H1 (cell line): Measurements from ENCODE around the gene ZNF775. TPM values are rescaled to one million over a fixed set of nuclear protein-coding genes. Genes with fewer than 3 reads are reported as not detected.

Source experiments
- CTCF ChIA-PET: fragments of 300-600 bp; sonication (Branson Sonifier 250); formaldehyde crosslinking; loops from one replicate; lab custom pipeline; 2021; ENCODE audit not compliant: partially characterized antibody; lab: Charles Lee
- POLR2A ChIA-PET: fragments of 300-600 bp; sonication (Branson Sonifier 250); formaldehyde crosslinking; loops from one replicate; lab custom pipeline; 2021; ENCODE audit warnings: inconsistent platforms; ENCODE audit not compliant: partially characterized antibody; lab: Charles Lee
- DNase-seq, 2 experiments: peaks; one replicate each; pipeline versions ENCODE4 v3.0.0 to v3.0.0-alpha.2; 2010 to 2022; ENCODE audit warnings: low spot score in 2 of 2, low read depth in 1 of 2, mixed read lengths in 1 of 2
- FAIRE-seq: peaks from 2 replicates; lab custom pipeline; 2011; peaks lifted over from hg19 to GRCh38; lab: Jason Lieb, UNC
- H2AFZ ChIP-seq: 2 replicates; pipeline ENCODE4 v1.8.1; 2012; ENCODE audit warnings: low read length, inconsistent platforms
- H2AK5ac ChIP-seq: 2 replicates; pipeline ENCODE4 v1.6.1; 2013; ENCODE audit warnings: low read depth, low read length
- H2BK120ac ChIP-seq: replicated peaks from 2 replicates; pipeline ENCODE3; 2013; ENCODE audit warnings: low read depth, low read length, inconsistent platforms
- H2BK12ac ChIP-seq: 2 replicates; pipeline ENCODE4 v1.6.1; 2013; ENCODE audit warnings: low read depth, low read length
- H2BK15ac ChIP-seq: 2 replicates; pipeline ENCODE4 v1.6.1; 2013; ENCODE audit warnings: low read length
- H2BK20ac ChIP-seq: 2 replicates; pipeline ENCODE4 v1.6.1; 2013; ENCODE audit warnings: low read length
- H2BK5ac ChIP-seq: 2 replicates; pipeline ENCODE4 v1.6.1; 2013; ENCODE audit warnings: low read depth, low read length
- H3K14ac ChIP-seq: 2 replicates; pipeline ENCODE4 v1.6.1; 2013; ENCODE audit warnings: inconsistent platforms; ENCODE audit not compliant: insufficient read length
- H3K18ac ChIP-seq: 2 replicates; pipeline ENCODE4 v1.6.1; 2013; ENCODE audit warnings: low read length; ENCODE audit errors: extremely low read depth
- H3K23ac ChIP-seq: 2 replicates; pipeline ENCODE4 v1.6.1; 2013; ENCODE audit warnings: inconsistent platforms; ENCODE audit not compliant: insufficient read length
- H3K23me2 ChIP-seq: 2 replicates; pipeline ENCODE4 v1.6.1; 2013; ENCODE audit warnings: low read depth, low read length
- H3K27ac ChIP-seq: 2 replicates; pipeline ENCODE4 v1.6.1; 2011; ENCODE audit warnings: low read depth, low read length, inconsistent platforms
- H3K27me3 ChIP-seq, 4 experiments: replicated peaks in 1 of 4; 1 replicate in 1 of 4; 2 replicates in 3 of 4; pipeline versions ENCODE4 v1.6.1 to v1.8.1; 2011 to 2013; ENCODE audit warnings: low read length in 3 of 4, mild to moderate bottlenecking in 3 of 4, inconsistent platforms in 2 of 4, mixed read lengths in 2 of 4, moderate library complexity in 1 of 4; ENCODE audit not compliant: control insufficient read depth in 3 of 4, insufficient read depth in 3 of 4; ENCODE audit errors: extremely low read depth in 1 of 4
- H3K36me3 ChIP-seq, 4 experiments: 2 replicates each; pipeline versions ENCODE4 v1.6.1 to v1.8.1; 2011 to 2013; ENCODE audit warnings: mild to moderate bottlenecking in 4 of 4, low read length in 3 of 4, moderate library complexity in 2 of 4, control low read depth in 1 of 4, inconsistent platforms in 1 of 4; ENCODE audit not compliant: insufficient read depth in 4 of 4, control insufficient read depth in 2 of 4
- H3K4ac ChIP-seq: replicated peaks from 2 replicates; pipeline ENCODE3; 2013; ENCODE audit warnings: low read length, low read depth, mixed read lengths, inconsistent platforms; ENCODE audit not compliant: insufficient read length
- H3K4me1 ChIP-seq, 4 experiments: replicated peaks in 1 of 4; 1 replicate in 1 of 4; 2 replicates in 3 of 4; pipeline versions ENCODE4 v1.6.1 to v1.8.1; 2011 to 2013; ENCODE audit warnings: low read length in 3 of 4, inconsistent platforms in 2 of 4, mixed read lengths in 1 of 4; ENCODE audit not compliant: insufficient read depth in 4 of 4, control insufficient read depth in 3 of 4
- H3K4me2 ChIP-seq, 2 experiments: 2 replicates each; pipeline versions ENCODE4 v1.6.1 to v1.8.1; 2011 to 2013; ENCODE audit warnings: low read depth in 2 of 2, low read length in 2 of 2, control low read depth in 1 of 2, inconsistent platforms in 1 of 2, mild to moderate bottlenecking in 1 of 2; ENCODE audit not compliant: insufficient read depth in 1 of 2
- H3K4me3 ChIP-seq, 4 experiments: fragments of 200-600, 300-600 bp in 1 of 4; sonication (generic), shearing (Covaris generic), sonication (Bioruptor Twin) in 1 of 4; 2 replicates each; pipeline versions ENCODE4 v1.5.1 to v1.8.1; 2011 to 2016; ENCODE audit warnings: low read length in 4 of 4, low read depth in 3 of 4, control low read depth in 2 of 4, inconsistent platforms in 2 of 4, mild to moderate bottlenecking in 2 of 4, mixed read lengths in 1 of 4, moderate library complexity in 1 of 4; ENCODE audit not compliant: insufficient read depth in 2 of 4; ENCODE audit errors: extremely low read depth in 1 of 4
- H3K56ac ChIP-seq: replicated peaks from 2 replicates; pipeline ENCODE3; 2013; ENCODE audit warnings: low read depth, mild to moderate bottlenecking, mixed read lengths, low read length, inconsistent platforms; ENCODE audit not compliant: insufficient read length
- H3K79me1 ChIP-seq: 2 replicates; pipeline ENCODE4 v1.6.1; 2013; ENCODE audit warnings: low read depth, low read length, control low read depth
- H3K79me2 ChIP-seq, 2 experiments: 2 replicates each; pipeline versions ENCODE4 v1.6.1 to v1.8.1; 2012 to 2013; ENCODE audit warnings: low read length in 2 of 2, mild to moderate bottlenecking in 2 of 2, inconsistent platforms in 1 of 2; ENCODE audit not compliant: insufficient read depth in 2 of 2, control insufficient read depth in 1 of 2
- H3K9ac ChIP-seq, 4 experiments: replicated peaks in 1 of 4; 1 replicate in 1 of 4; 2 replicates in 3 of 4; pipeline versions ENCODE4 v1.6.1 to v1.8.1; 2011 to 2013; ENCODE audit warnings: low read depth in 3 of 4, low read length in 3 of 4, control low read depth in 2 of 4, mild to moderate bottlenecking in 2 of 4, moderate library complexity in 2 of 4, inconsistent platforms in 1 of 4; ENCODE audit errors: extremely low read depth in 1 of 4
- H3K9me3 ChIP-seq, 2 experiments: 2 replicates each; pipeline versions ENCODE4 v1.6.1 to v1.8.1; 2012 to 2013; ENCODE audit warnings: mild to moderate bottlenecking in 2 of 2, moderate library complexity in 2 of 2, control low read depth in 1 of 2, inconsistent platforms in 1 of 2, low read depth in 1 of 2, low read length in 1 of 2, mixed read lengths in 1 of 2; ENCODE audit not compliant: insufficient read depth in 2 of 2
- H4K20me1 ChIP-seq, 2 experiments: replicated peaks in 1 of 2; 2 replicates each; pipeline versions ENCODE3 to v1.8.1; 2011 to 2013; ENCODE audit warnings: inconsistent platforms in 2 of 2, low read length in 2 of 2, mild to moderate bottlenecking in 1 of 2; ENCODE audit not compliant: insufficient read depth in 2 of 2, control insufficient read depth in 1 of 2
- H4K5ac ChIP-seq: 2 replicates; pipeline ENCODE4 v1.6.1; 2013; ENCODE audit warnings: low read length, low read depth, mixed read lengths, inconsistent platforms; ENCODE audit not compliant: insufficient read length
- H4K8ac ChIP-seq: 2 replicates; pipeline ENCODE4 v1.8.0; 2013; ENCODE audit warnings: mild to moderate bottlenecking, moderate library complexity, low read length, inconsistent platforms; ENCODE audit not compliant: insufficient read depth; ENCODE audit errors: extremely low read depth
- H4K91ac ChIP-seq: replicated peaks from 2 replicates; pipeline ENCODE3; 2013; ENCODE audit warnings: low read length, mixed read lengths, inconsistent platforms; ENCODE audit not compliant: insufficient read length
- CBX5 ChIP-seq: fragments of 300-800, 300-1000 bp; sonication (generic); IDR thresholded peaks from 2 replicates; pipeline ENCODE4 v1.7.1; 2016; ENCODE audit warnings: antibody characterized with exemption, low read length, low read depth
- EP300 ChIP-seq, 2 experiments: IDR thresholded peaks; 1 replicate in 1 of 2; 2 replicates in 1 of 2; pipeline ENCODE4 v1.6.1; 2011 to 2012; ENCODE audit warnings: low read depth in 2 of 2, low read length in 2 of 2, mild to moderate bottlenecking in 2 of 2, borderline replicate concordance in 1 of 2, inconsistent platforms in 1 of 2, moderate library complexity in 1 of 2
- EZH2 ChIP-seq: fragments of 200-600 bp; sonication (generic); IDR thresholded peaks from 2 replicates; pipeline ENCODE4 v1.7.1; 2012; ENCODE audit warnings: low read depth, mild to moderate bottlenecking, moderate library complexity, low read length, inconsistent platforms; ENCODE audit not compliant: severe bottlenecking
- JUN ChIP-seq: IDR thresholded peaks from 2 replicates; pipeline ENCODE4 v1.6.1; 2011; ENCODE audit warnings: low read depth, mild to moderate bottlenecking, improper control_type of control experiment, low read length
- JUND ChIP-seq: IDR thresholded peaks from 2 replicates; pipeline ENCODE4 v1.6.1; 2011; ENCODE audit warnings: mild to moderate bottlenecking, improper control_type of control experiment, low read length
- KDM4A ChIP-seq: IDR thresholded peaks from one replicate; pipeline ENCODE4 v1.7.1; 2012; ENCODE audit warnings: low read depth, mild to moderate bottlenecking, moderate library complexity, low read length, inconsistent platforms; ENCODE audit not compliant: severe bottlenecking
- MAFK ChIP-seq: IDR thresholded peaks from 2 replicates; pipeline ENCODE4 v1.6.1; 2012; ENCODE audit warnings: low read depth, mild to moderate bottlenecking, improper control_type of control experiment, low read length
- RBBP5 ChIP-seq: IDR thresholded peaks from 2 replicates; pipeline ENCODE4 v1.7.1; 2012; ENCODE audit warnings: low read depth, mild to moderate bottlenecking, inconsistent platforms, low read length, moderate library complexity, borderline replicate concordance
- RXRA ChIP-seq: IDR thresholded peaks from 2 replicates; pipeline ENCODE4 v1.6.1; 2011; ENCODE audit warnings: low read depth, mild to moderate bottlenecking, low read length, moderate library complexity; ENCODE audit not compliant: insufficient read depth
- SP4 ChIP-seq: IDR thresholded peaks from 2 replicates; pipeline ENCODE4 v1.6.1; 2012; ENCODE audit warnings: low read length, inconsistent platforms
- ZNF274 ChIP-seq: IDR thresholded peaks from 2 replicates; pipeline ENCODE4 v1.7.0; 2012; ENCODE audit warnings: low read length, borderline replicate concordance; ENCODE audit errors: extremely low read depth
- WGBS, 2 experiments: shearing (Covaris generic) in 1 of 2; methylation state at CpG; one replicate each; pipeline versions ENCODE4 v1.1.6 to v1.1.7; 2013 to 2015; ENCODE audit warnings: low lambda C conversion rate in 2 of 2, mixed read lengths in 2 of 2, inconsistent platforms in 1 of 2, low coverage in 1 of 2, missing lambda C conversion rate in 1 of 2; ENCODE audit not compliant: insufficient replicate concordance in 2 of 2, insufficient coverage in 1 of 2, insufficient read length in 1 of 2; ENCODE audit errors: extremely low coverage in 1 of 2, missing lambda C conversion rate in 1 of 2; 5-methylcytosine and 5-hydroxymethylcytosine counted together
- polyA plus RNA-seq, 7 experiments: library from polyadenylated mRNA; depleted of rRNA in 3 of 7; stranded (reverse) in 5 of 7; unstranded in 2 of 7; fragments of >200 nt in 5 of 7; fragments of 200-250 nt in 2 of 7; gene quantifications; 1 replicate in 5 of 7; 2 replicates in 1 of 7; 4 replicates in 1 of 7; pipeline versions ENCODE4 v1.2.1 to v1.2.3, GENCODE V29; 2011 to 2013; ENCODE audit warnings: missing spikeins in 2 of 7, mixed read lengths in 2 of 7
- total RNA-seq: library from RNA; stranded (reverse); fragmentation: NEBNext Ultra II Directional; extraction: Animal tissue kit (Norgen Biotek cat#: 25700); gene quantifications from 2 replicates; pipeline ENCODE4 v1.2.1, GENCODE V29; 2021

The ZNF775 gene
- total and polyA plus RNA-seq, 2 of the 8 experiments (the other 6 are each of a cell fraction or from before 2014, with no cell fraction given): 13.6 to 21.5 TPM

DNA sequence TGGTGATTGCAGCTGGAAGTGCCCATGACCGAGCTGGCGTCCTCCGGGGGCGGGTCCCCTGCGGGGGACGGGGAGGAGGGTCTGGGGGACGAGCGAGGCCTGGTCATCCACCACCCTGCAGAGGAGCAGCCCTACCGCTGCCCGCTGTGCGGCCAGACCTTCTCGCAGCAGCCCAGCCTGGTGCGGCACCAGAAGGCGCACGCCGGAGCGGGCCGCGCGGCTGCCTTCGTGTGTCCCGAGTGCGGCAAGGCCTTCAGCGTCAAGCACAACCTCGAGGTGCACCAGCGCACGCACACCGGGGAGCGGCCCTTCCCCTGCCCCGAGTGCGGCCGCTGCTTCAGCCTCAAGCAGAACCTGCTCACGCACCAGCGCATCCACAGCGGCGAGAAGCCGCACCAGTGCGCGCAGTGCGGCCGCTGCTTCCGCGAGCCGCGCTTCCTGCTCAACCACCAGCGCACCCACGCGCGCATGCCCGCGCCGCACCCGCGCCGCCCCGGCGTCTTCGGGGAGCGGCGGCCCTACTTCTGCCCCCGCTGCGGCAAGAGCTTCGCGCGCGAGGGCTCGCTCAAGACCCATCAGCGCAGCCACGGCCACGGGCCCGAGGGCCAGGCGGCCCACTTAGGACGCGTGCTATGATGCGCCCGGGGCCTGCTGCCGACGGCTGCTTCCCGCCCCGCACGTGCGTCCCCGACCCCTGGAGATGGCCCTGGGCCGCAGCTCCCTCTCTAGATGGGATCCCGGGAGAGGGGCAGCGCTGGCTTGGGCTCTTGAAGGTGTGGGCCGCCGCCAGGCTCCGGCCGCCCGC, 28.7 kb downstream of the ZNF775 start:
- peaks cover 0 to 24% of the 10 kb centered on the region in 2 experiments; a peak in 2 of 4 replicates for H3K79me2 ChIP-seq
- H2BK20ac ChIP-seq: 0 out of 2 replicates have a peak overlapping the region, but pooled peaks have one; percentile 61
- H3K4me1 ChIP-seq: peaks cover 26 to 35% (median 30%) of the 10 kb centered on the region in 4 experiments
- no peak overlapping the region for H2BK15ac ChIP-seq
- no peak overlapping the region for H3K56ac ChIP-seq
- no peak overlapping the region for H2AFZ ChIP-seq
- peak overlapping the region; percentile 73 for H2BK5ac ChIP-seq
- WGBS, 2 experiments: 99% methylated on average over 56 of the region's 91 CpGs; no CpG with 5 or more reads in 1 of the 2 experiments
- no peak for DNase-seq
- H4K5ac ChIP-seq: no peak overlapping the region
- no peak overlapping the region for H3K14ac ChIP-seq
- H3K23ac ChIP-seq: no peak overlapping the region
- ChIA-PET POLR2A (interaction anchor here (1.2 to 14.9 kb wide), 8 partner anchors 10 to 71 kb away, joined by 3 to 230 read pairs (median 23); partner anchors contain the start of gene REPIN1), CTCF (interaction anchor here (0.6 to 3.8 kb wide), 9 partner anchors 10 to 390 kb away, joined by 3 to 16 read pairs (median 3); no protein-coding TSS in a partner anchor)
- H3K9ac ChIP-seq: no peak overlapping the region
- peaks cover 0 to 3% of the 10 kb centered on the region in 2 experiments for H4K20me1 ChIP-seq
- H4K91ac ChIP-seq: no peak overlapping the region
- no peak for FAIRE-seq
- no peak overlapping the region for H3K4ac ChIP-seq
- TF ChIP-seq EP300 (IDR thresholded peaks at IDR 0.05; ENCODE audit: borderline replicate concordance in 1 of 2, low read depth in 2 of 2, low read length in 2 of 2): no peak
- no peak for TF ChIP-seq RXRA
- TF ChIP-seq JUND: no peak
- TF ChIP-seq KDM4A: no peak
- no peak for TF ChIP-seq EZH2
- TF ChIP-seq JUN: no peak
- TF ChIP-seq ZNF274: no peak
- no peak for TF ChIP-seq CBX5
- no peak for TF ChIP-seq RBBP5
- no peak for TF ChIP-seq SP4
- TF ChIP-seq MAFK: no peak
- no peaks in the 10 kb centered on the region for H3K9me3 ChIP-seq
- H3K23me2 ChIP-seq: peaks cover 4% of the 10 kb centered on the region; the same call in 1 of the 2 replicates
- 0 out of 2 replicates have a peak overlapping the region, but pooled peaks have one; percentile 64 for H4K8ac ChIP-seq
- H3K27ac ChIP-seq: no peak overlapping the region
- H2BK12ac ChIP-seq: no peak overlapping the region
- no peak overlapping the region for H2AK5ac ChIP-seq
- peak overlapping the region in 1 of 2 experiments; percentile 77; a peak in 1 of 4 replicates for H3K4me2 ChIP-seq
- peaks cover 5% of the 10 kb centered on the region for H3K79me1 ChIP-seq
- no peak overlapping the region for H2BK120ac ChIP-seq
- no peak overlapping the region for H3K18ac ChIP-seq
- H3K36me3 ChIP-seq: peaks cover 7 to 37% (median 15%) of the 10 kb centered on the region in 4 experiments
- no peaks in the 10 kb centered on the region for H3K27me3 ChIP-seq
- H3K4me3 ChIP-seq: no peak overlapping the region
